ENCODE measurements around the gene RING1.
"Not testable (repeated sequence)": the region's sequence is repeated elsewhere in the genome, so short reads cannot be mapped to it uniquely, and the experiment has no call there.

RING1 gene

DNA sequence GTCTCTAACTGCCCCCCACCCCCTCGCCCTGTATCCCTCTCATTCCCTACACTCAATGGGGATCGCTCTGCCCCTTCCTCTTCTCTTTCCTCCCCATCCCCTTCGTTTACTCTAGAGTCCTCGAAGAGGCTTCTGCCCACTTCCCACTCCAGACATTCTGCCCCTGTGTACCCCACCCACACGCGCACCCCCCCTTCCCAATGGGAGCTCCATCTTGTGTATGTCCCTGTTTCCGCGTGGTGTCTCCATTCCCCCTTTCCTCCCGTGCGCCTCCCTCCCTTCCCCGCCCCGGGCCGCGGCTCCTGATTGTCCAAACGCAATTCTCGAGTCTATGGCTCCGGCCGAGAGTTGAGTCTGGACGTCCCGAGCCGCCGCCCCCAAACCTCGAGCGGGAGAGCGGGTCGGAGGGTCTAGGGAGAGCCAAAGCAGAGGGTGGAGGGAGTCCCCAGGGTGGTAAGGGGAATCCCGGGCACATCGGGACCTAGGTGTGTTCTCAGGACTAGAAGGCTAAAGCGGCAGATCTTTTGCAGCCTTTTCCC lies 679 bp upstream of the RING1 start:
- no peak for DNase-seq

DNA sequence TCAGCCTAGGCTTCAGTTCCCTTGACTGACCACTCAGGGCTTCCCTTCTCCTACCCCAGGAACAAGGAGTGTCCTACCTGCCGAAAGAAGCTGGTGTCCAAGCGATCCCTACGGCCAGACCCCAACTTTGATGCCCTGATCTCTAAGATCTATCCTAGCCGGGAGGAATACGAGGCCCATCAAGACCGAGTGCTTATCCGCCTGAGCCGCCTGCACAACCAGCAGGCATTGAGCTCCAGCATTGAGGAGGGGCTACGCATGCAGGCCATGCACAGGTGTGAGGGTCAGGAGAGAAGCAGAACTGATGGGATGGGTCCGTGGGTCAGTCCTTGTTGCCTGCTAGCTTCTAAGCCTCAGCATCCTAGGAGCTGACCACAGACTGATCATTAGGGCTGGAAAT lies 1.6 kb downstream of the RING1 start:
- no peak for DNase-seq

DNA sequence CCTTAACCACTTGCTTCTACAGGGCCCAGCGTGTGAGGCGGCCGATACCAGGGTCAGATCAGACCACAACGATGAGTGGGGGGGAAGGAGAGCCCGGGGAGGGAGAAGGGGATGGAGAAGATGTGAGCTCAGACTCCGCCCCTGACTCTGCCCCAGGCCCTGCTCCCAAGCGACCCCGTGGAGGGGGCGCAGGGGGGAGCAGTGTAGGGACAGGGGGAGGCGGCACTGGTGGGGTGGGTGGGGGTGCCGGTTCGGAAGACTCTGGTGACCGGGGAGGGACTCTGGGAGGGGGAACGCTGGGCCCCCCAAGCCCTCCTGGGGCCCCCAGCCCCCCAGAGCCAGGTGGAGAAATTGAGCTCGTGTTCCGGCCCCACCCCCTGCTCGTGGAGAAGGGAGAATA lies 2.8 kb downstream of the RING1 start:
- no peak for DNase-seq

DNA sequence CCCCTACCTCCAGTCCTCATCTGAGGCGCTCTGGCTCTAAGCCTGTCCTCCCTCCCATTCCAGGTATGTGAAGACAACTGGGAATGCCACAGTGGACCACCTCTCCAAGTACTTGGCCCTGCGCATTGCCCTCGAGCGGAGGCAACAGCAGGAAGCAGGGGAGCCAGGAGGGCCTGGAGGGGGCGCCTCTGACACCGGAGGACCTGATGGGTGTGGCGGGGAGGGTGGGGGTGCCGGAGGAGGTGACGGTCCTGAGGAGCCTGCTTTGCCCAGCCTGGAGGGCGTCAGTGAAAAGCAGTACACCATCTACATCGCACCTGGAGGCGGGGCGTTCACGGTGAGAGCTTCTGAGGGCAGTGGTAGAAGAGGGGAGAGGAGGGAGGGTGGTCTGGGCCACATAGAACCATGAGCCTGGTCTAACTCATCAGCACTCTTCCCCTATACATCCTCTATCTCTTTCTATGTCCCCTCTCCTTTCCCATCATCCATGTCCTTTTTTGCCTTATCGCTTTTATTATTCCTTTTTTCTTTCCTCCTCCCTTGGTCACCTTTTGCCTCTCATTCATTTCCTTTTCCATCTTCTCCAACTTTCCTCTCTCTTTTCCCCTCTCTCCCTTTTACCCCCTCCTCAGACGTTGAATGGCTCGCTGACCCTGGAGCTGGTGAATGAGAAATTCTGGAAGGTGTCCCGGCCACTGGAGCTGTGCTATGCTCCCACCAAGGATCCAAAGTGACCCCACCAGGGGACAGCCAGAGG lies 3.5 kb downstream of the RING1 start:
- DNase-seq, result no peak

DNA sequence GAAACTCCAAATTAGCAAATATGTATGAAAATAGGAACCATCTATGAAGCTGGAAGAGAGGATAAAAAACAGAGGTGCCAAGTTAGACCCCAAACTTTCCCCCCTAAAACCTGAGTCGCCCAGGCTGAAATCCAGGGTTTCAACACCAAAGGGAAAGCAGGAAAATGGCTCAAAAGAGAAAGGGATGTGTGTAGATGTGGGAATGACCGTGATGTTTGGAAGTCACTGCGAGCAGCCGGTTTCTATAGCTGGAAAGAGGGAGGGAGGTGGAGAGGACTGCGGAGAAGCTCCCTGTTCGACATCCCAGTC lies 4.5 kb downstream of the RING1 start:
- no peak for DNase-seq

DNA sequence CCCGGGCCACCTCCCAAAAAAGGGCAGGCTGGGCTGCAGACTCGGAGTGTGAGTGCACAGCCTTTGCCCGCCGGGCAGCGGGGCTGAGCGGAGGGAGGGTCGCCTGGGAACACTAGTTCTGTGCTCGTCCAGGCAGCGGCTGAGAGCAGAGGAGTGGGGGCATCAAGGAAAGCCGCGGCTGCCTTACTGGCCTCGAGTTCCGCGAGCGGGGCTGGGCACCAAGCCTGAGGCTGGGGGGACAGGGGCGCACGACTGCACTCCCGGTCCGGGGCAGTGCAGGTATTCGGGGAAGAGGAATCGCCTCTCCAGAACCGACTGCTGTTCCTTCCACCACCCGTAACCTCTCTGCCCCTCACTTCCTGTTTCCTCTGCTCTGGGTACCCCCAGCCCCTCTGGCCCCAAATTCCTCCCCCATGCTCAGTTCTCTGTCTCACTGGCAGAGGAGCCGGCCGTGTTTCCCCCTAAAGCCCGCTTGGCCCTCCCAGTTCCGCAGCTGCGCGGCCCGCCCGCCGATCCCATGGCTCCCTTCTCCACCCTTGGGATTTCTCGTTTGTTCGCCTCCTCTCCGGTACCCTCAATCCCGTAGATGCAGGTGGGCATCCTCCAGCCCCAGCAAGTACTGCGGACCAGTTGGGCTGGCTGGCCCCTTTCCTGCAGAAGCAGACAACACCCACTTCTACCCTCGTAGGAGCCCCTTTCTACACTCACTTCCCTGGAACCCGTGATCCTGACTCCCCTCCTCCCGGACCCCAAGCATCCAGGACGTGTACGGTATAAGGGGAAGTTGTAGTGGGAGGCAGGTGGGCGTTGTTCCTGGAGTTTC lies 5.1 kb downstream of the RING1 start:
- no peak for DNase-seq

DNA sequence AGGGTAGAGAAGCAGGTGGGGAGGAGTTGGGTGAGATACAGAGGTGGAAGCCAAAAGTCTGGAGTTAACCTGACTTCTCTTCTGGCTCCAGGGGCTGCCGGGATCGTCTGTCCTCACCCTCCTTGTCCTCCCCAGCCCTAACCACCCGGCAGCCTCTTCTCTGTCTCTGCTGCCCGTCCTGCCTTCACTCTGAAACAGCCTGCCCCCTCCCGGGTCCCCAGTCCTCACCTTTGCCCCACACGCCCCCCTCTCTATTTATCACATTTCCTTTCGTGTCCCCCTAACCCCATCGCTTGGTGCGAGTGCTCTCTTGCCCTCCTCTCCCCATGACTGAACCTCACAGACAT lies 5.7 kb downstream of the RING1 start:
- no peak for DNase-seq

DNA sequence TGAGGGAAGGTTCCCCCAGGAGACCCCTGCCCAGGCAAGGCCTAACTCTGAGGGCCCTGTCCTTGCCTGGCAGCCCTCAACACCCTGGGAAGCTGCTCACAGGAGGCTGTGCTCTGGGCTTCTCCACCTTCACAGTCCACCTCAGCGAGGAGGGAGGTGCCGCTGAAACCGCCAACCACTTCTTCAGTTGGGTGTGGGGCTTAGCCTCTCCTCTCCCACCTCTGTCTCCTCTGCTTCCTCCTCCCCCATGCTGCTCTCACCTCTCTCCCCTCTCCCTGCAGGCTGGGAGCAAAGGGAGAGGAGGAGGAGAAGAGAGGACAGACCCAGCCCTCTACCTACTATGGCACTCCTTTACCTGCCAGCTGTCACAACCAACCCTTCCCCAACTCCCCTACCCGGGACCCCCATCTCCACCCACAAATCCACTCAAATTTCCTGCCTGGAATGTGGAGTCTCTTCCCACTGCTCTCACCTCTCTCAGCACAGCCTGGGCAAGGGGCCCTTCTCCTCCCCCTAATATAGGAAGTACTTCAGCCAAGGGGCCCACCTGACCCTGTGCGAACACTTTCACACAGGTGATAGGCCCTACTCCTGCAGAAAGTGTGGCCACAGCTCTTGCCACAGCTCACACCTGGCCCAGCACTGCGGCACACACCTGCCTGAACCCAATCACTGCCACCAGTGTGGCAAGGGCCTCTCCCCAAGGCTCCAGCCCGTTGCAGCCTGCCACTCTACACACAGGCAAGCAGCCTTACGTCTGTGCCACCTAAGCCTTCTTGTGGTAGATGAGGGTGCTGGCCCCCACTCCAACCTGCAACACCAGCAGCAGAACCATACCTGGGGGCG lies 7.2 kb downstream of the RING1 start:
- DNase-seq, result no peak

DNA sequence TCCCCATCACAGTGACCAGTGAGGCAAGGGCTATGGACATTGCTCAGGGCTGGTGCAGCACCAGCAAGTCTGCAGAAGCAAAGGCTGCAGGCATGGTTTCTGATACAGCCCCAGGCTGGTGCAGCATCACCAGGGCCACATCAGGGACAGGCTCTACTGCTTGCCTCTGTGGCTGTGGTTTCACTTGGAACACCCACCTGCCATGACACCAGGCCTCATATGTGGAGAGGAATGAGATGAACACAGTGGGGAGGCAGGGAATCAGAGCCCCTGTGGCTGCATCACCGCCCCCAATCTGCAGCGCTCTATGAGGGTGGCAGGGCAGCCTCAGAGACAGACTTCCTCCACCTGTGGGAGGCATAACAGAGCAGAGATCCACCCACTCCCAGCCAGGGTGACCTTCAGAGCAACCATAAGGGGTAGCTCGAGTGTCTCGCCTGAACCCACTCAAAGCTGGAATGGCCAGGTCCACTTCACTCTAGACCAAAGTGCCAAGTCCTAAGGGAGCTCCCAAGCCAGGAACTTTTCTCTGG lies 7.9 kb downstream of the RING1 start:
- DNase-seq, result no peak

DNA sequence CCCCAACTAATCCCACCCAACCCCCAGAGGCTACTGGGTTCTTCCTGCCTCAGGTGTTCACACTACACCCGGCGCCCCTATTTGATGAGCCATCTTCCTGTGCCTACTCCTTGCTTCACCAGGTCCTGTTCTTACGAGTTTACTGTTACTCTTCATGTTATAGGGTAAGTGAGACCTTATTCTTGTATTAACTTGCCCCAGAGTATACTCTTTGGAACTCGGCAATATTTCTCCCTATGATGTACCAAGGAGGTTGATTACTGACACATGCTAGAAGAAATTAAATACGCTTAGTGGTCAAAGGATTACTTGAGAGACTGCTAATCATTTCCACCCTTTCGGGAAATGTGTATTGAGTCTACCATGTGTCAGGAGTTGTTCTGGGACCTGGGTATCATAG lies 8.9 kb downstream of the RING1 start:
- no peak for DNase-seq

DNA sequence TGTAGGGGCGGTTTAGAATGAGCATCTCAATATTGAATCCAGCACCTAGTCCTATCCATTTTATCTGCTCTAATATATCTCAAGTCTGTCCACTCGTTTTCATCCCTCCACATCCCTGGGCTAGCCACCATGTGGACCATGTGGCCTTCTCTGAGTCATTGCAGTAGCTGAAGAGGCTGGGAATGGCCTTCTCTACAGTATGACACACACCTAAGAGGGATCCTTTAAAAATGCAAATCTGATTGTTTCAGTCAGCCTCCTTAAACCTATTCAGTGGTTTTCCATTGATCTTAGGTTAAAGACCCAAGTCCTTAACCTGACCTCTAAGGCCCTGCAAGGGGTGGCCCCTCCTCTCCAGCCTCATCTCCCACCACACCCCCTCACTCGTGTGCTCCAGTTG lies 9.4 kb downstream of the RING1 start:
- no peak for DNase-seq

DNA sequence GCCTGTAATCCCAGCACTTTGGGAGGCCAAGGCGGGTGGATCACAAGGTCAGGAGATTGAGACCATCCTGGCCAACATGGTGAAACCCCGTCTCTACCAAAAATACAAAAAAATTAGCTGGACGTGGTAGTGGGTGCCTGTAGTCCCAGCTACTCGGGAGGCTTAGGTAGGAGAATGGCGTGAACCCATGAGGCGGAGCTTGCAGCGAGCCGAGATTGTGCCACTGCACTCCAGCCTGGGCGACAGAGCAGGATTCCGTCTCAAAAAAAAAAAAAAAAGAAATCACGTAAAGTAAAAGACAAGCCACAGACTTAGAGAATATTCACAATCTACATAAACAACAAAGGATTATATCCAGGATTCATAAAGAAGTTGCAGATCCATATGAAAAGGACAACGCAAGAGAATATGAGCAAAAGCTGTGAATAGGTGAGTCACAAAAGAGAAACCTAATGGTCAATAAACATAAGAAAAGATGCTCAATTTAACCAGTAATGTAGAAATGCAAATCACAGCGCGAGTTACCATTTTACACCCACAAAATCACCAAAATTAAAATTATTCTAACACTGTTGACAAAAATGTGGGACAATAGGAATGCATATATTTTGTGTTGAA lies 18.3 kb downstream of the RING1 start:
- not testable (repeated sequence) for DNase-seq

DNA sequence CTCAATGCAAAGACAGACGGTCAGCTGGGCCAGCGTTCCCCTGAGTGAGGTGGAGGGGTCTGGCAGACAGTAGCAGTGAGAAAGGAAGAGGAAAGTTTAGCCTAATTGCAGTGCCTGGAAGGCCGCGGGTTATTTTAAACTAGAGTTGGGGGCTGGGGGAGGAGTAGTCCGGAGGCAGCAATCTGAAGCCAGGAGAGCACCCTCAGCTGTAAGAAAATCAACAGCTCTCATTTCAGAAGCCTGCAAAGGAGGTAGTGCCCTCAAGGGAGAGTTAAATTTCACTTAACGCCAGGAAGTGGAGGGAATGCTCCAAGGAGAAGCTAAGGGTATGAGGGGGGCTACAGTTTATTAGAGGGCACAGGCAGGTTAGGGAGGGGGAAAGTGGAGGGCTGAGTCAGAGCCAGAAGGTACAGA lies 26.9 kb downstream of the RING1 start:
- no peak for DNase-seq

DNA sequence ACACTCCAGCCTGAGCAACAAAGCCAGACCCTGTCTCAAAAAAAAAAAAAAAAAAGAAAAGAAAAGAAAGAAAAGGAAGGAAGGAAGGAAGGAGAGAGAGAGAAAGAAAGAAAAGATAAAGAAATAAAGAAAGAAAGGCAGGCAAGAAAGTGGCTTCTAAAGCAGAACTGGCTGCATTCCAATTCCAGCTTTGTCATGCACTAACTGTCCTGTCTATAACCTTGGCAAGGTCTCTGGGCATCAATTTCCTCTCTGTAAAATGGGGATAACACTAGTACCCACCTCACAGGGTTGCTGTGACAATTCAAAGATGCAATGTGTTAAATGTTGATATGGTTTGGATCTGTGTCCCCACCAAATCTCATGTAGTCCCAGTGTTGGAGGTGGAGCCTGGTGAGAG lies 28.0 kb downstream of the RING1 start:
- no peak for DNase-seq

DNA sequence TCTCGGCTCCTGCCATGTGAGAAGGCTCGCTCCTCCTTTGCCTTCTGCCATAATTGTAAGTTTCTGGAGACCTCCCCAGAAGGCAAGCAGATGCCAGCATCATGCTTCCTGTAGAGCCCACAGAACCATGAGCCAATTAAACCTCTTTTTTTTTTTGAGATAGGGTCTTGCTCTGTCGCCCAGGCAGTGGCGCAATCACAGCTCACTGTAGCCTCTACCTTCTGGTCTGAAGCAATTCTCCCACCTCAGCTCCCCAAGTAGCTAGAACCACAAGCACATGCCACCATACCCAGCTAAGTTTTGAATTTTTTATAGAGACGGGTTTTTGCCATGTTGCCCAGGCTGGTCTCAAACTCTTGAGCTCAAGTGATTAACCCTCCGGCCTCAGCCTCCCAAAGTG lies 28.6 kb downstream of the RING1 start:
- DNase-seq, result no peak

DNA sequence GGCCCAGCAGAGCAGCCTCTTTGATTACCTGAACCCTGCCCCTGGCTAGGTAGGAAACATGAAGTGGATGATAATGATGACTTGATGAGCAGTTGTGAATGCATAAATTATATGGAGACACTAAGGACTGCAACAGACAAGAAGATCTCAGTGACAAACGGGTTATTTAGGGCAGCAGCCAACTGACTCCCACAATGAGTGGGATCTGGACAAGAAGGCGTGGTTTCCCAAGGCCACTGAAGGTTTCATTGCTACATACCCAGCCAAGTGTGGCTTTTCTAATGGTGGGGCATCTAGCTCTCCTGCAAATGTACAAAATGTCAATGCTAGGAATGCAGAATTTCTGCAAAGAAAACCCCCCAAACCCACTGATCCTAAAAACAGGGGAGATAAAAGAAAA lies 29.4 kb downstream of the RING1 start:
- no peak for DNase-seq

DNA sequence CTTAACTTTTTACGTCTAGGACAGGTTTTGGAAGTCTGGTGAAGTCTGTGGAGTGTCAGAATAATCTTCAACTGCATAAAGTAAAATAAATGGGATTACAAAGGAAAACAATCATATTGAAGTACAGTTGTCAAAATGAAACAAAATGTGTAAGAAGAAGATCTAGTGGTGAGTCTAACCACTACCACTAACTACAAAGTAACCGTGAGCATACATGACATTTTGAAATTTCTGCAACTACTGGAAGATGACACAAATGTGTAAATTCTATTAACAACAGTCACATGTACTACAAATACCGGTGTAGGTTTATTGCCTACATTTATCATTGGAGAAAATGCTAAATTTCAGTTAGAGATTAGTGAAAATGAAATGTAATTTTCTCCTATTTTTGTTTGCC lies 33.7 kb downstream of the RING1 start:
- no peak for DNase-seq

DNA sequence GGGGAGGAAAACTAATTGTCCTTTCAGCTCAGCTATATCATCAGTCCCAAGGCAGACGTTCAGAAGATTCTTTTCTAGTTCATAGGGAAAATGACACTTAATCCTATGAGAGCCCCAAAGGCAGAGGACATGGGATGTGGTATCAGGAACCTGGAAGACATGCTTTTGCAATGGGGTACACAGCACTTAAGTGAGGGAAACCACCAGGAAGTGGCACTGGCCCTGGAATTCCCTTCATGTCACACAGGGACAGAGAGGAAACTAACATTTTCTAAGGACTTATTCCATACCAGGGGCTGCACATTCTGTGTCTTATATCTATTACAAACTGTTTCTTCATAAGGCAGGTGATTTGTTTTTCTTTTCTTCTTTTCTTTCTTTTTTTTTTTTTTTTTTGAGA lies 35.2 kb downstream of the RING1 start:
- no peak for DNase-seq

DNA sequence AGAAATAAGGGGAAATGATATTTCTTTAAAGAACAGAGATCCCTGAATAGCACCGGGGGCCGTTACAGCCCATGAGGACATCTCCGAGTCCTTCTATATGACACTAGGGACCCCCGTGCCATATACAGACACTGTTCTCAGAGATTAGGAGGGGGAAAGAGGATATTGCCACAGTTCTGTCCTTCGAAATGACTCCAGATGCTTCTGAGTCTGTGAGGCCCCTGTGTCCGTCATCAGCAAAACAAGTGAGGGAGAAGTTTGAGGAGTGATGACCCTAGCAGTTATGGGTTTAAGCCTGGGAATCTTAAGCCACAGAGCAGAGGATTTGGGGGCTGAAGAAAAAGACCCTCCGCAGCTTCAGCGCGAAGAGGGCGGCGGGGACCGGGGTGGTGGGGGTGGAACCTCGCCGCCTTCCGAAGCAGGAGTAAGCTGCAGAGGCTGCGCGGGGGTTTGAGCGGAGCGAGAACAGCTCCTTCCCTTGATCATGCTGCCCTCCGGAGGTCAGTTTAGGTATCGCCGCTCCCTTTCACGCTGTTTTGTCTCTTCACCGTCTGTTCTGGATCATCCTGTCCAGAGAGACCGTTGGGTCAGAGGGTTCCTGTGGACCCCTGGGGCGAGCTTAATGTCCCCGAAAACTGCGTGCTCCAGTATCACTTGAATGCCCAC lies 39.8 kb downstream of the RING1 start:
- peak; percentile 16 for DNase-seq

DNA sequence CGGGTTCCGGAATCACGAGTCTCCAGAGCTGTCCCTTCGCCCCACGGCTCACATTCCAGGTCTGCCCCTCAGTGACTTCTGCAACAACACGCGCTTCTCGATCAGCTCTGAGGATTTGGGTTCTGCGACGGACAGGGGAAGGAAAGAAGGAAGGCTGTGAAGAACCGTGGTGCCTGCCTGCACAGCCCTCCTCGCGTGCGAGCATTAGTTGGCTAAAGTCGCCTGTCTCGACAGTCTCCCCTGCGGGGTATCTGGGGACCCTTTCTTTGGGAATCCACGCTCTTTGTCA lies 40.3 kb downstream of the RING1 start:
- DNase-seq, result no peak

DNA sequence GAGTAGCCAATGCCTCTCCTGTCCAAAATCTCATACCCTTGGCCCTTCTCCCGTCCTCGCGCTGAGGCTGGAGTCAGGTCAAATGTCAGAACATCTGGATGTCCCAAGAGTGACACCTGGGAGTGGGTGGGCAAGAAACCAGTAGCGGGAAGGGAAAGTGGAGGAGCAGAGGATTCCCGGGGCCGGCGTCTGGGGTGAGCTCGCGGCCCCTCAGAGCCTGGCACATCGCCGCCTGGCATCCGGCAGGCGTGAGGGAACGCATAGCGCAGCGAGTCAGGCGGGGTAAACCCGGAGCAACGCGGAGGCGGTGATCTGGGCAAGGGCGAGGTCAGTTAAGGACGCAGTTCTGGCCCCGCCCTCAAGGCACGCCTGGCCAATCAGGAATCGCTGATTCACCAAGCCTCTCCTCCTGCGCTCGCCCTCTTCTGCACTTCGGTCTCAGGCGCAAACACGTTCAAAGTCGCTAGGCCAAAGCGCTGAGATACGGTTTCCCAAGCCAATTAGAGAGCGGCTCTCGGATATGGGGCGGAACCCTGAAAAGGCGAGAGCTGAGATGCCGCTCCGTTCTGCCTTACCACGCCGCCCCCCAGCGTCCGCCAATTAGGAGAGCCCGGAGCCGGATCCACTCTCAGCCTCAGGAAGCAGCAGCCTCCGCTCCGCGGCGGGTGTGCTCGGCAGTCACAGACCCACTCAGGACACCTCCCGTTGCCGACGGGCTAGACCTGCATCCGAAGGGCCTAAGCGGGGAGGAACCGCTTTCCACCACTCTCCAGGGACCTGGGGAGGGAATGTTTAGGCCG lies 40.8 kb downstream of the RING1 start:
- DNase-seq, result peak; percentile 70
